NCI-H2196 treated with DMSO at 0.1 percent for 48 hours (cell line): ENCODE data around the gene ATP2B3.

ENCODE experiments used
- DNase-seq: peaks from one replicate; lab custom pipeline; 2025; ENCODE audit not compliant: unreplicated experiment; lab: John Stamatoyannopoulos, UW

ATP2B3 gene

GRCh38 chrX:153517423-153517822, at the start of gene ATP2B3:
Gene ATP2B3 (plus strand): TSS chrX:153517642. CDS start chrX:153536248, 18,606 bp downstream.
- peak; percentile 2 for DNase-seq

- DNase-seq = no peak
Measured at GRCh38 chrX:153468008-153468580, 49.3 kb upstream of the ATP2B3 start.

- no peak for DNase-seq
Measured at GRCh38 chrX:153469811-153470410, 47.5 kb upstream of the ATP2B3 start.

DNA sequence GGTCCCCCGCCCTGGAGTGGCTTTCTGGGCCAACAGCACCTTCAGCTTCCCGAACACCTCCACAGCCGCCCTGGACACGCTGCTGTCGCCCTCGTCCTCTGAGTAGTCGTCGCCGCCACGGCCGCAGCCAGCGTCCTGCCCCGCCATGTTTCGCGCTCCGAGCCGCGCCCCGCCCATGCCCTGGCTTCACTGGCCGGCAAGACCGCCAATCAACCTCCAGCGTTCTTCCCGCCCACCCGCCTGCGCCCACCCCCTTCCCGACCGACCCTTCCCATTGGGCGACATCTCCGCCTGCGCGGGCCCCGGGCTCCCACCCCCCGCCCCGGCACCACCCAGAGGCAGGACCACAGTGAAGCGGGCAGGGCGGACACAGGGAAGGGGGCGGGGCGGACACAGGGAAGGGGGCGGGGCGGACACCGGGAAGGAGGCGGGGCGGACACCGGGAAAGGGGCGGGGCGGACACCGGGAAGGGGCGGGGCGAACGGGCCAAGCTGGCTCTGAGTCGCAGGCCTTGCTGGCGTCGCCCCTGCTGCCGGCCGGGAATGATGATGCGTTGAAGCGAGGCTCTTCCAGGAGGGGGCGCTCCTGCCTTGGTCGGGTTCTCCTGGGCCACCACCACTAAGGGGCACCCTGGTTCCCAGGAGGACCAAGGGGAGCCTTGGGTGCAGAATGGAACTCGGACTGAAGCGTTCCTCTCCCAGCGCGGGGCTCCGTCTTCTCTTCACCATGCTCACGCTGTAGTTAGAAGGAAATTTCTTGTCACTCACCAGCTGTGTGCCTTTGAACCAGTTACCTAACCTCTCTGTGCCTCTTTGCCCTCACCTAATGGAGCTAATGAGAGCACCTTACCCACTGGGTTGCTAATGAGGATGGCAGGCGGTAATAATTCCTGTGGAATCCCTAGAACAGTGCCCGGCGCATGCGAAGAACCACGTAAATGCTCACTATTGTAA, 46.8 kb upstream of the ATP2B3 start, which contains the start of gene HAUS7:
Gene HAUS7 (minus strand): TSS at position 166 of the 953 bp plus-strand sequence. CDS start 19 bp downstream, at position 147.
- peak; percentile 71 for DNase-seq

DNA sequence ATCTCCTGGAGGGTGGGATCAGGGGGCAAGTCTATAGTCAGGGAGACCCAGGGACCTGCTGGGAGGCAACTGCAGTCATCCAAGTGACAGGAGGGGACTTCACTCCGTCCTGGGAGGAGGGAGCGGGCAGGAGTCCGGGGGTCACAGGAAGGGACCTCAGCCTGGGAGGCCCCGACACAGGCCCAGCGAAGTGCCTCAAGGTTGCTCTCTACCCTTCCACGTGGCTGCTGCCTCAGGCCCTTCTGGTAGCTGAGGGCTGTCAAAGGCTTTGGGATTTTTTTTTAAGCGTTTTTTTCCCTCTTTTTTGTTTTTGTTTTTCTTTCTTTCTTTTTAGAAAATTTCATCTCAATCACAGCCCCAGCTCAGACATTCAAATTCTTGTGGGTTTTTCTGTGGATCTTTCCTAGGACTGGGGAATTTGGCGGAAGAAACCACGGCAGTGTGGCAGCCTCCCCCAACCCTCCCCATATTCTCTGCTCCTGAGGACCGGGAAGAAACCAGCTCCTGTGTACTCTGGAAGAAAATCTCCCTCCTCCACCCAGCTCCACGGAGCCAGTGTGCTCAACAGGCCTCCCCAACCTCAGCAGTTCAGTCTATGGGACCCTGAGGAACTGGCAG, 45.7 kb upstream of the ATP2B3 start:
- DNase-seq = no peak

- no peak for DNase-seq
Measured at GRCh38 chrX:153473126-153473525, 44.3 kb upstream of the ATP2B3 start.

GRCh38 chrX:153474266-153474665, 43.2 kb upstream of the ATP2B3 start:
- no peak for DNase-seq

DNA sequence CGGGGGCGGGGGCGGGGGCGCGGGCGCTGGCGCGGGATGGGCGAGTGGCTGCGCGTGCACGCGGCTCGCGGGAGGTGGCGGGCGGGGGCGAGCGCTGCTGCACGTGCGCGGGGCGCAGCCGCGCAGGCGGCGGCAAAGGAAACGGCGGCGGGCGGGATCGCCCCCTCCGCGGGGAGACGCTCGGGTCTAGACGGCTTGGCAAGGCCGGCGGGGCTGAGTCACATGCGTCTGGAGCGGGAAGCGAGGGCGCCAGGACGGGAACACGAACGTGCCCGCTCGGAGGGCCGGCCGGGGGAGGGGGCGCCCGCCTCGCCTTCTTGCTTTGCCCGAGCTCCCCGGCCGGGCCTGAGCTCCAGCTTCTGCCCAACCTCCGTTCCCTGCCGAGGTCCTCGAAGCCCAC, 42.7 kb upstream of the ATP2B3 start:
- peak; percentile 30 for DNase-seq

- DNase-seq = no peak
Measured at GRCh38 chrX:153475271-153475670, 42.2 kb upstream of the ATP2B3 start.

DNA sequence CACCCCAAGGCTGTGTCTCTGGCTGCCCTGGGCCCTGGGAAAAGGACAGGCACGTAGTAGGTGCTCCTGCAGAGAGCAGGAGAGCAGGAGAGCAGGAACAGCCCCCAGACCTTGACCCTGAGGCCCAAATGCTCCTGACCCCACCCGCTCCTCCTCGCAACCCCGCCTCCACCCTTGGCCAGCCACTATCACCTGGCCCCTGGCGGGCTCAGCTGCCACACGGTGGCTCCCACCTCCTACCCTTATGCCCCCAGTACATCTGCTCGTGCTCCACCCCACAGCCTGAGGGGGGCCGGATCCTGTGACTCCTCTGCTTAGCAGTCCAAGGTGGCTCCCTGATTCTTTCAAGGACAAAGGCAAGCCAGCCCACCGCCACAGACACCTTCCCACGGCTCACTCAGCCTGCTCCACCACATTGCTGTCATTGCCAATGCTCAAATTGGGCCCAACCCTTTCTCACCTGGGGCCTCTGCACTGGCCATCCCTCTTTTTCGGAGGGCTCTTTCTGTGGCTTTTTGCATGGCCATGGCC, 41.6 kb upstream of the ATP2B3 start:
- DNase-seq = no peak

DNA sequence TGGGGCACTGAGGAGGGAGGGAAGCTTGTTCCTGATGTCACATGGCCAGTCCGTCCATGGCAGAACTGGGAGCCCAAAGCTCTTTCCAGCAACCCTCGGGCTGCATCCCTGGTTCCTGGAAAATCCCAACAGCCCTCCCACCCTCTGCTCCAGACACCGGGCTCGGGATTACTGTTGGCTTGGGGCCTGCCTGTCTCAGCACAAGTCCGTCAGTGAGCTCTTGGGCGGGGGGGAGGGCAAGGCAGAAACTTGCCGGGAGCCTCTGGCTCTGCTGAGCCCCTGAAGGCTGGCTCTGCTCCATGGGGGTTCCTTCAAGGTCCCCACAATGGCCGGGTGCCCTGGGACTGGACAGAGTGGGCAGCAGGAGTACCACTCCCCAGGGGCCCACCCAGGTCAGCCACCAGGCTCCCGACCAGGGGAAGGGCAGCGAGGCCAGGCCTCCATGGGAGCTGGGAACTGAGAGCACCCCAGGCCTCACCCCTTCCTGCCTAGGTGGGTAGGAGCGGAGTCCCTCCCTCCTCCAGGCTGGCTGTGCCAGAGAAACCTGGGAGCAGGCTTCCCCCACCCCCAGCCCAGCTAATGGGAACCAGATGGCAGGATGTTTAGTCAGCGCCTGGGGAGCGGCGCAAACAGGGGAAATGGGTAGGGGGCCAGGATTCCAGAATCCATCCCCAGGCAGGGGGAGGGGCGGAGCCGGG, 40.6 kb upstream of the ATP2B3 start:
- no peak for DNase-seq

- no peak for DNase-seq
Measured at GRCh38 chrX:153477364-153477857, 40.0 kb upstream of the ATP2B3 start.

GRCh38 chrX:153477901-153478300, 39.5 kb upstream of the ATP2B3 start:
- DNase-seq = no peak

DNA sequence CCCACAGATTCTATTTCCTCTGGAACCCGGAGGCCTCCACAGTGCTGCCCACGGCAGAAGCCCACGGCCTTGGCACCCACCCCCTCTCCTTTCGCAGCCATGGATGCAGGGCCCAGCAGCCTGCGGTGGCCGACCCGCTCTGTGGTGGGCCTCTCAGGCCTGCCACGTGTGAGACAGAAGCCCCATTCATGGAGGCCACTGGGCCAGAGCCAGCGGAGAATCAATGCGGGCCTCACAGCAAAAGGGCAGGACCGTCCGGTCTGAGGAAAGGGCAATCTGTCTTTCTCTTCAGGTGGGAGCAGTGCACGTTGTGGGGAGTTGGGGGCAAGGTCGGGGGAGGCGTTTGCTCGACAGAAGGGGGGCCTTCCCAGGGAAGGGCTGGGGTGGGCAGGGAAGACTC, 38.7 kb upstream of the ATP2B3 start:
- DNase-seq = no peak

GRCh38 chrX:153481043-153481442, 36.4 kb upstream of the ATP2B3 start:
- DNase-seq = no peak

- no peak for DNase-seq
Measured at GRCh38 chrX:153482376-153483015, 34.9 kb upstream of the ATP2B3 start.

DNA sequence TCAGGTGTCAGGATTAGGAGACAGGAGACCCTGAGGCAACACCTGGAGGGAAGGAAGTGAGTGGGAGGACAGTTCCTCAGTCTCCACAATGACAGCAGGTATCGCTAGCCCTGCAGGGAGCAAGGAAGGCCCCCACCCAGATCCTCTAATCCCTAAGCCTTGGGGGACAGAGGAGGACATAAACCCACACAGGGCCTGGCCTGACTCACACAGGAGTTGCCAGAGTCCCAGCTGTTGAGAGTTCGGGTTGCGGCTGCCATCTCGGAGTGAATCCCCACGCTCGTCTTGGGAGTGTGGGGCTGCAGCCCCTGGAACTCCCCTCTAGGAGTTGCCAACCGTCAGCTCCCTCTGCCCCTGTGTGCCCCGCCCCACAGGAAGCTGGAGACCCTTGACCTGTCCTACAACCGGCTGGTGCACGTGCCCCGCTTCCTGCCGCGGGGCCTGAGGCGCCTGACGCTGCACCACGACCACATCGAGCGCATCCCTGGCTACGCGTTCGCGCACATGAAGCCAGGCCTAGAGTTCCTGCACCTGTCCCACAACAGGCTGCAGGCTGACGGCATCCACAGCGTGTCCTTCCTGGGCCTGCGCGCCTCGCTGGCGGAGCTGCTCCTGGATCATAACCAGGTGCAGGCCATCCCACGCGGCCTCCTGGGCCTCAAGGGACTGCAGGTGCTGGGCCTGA, 31.9 kb upstream of the ATP2B3 start:
- no peak for DNase-seq

GRCh38 chrX:153486171-153486570, 31.3 kb upstream of the ATP2B3 start:
- DNase-seq = no peak

DNA sequence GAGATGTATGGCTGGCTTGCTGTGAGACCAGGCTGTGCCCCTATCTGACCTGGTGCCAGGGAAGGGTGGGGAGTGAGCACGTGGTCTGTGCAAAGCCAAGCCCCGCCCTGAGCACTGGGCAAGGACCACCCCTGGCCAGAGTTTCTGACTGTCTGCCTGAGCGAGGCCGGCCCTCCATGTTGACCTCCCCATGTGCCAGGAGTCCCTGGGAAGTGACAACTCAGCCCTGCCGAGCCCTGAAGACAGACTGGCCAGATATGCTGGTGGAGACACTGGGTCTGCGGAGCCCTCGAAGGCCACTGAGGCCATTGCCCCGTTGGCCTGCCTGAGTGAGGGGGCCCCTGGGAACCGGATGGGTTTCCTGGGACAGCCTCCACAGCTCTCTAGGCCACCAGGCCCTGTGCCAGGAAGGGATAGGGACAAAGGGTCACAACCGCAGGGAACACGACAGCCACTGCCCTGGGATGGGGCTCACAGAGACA, 29.8 kb upstream of the ATP2B3 start:
- no peak for DNase-seq
